Fibroblast of lung (primary cell): ENCODE measurements around the gene OR5AU1. TPM values are rescaled to one million over a fixed set of nuclear protein-coding genes. Genes with fewer than 3 reads are reported as not detected.
"Not testable (repeated sequence)": the region's sequence is repeated elsewhere in the genome, so short reads cannot be mapped to it uniquely, and the experiment has no call there.

Experiments
- DNase-seq, 2 donors: peaks; one replicate each; pipeline versions ENCODE4 v3.0.0 to v3.0.0-alpha.2; 2010; ENCODE audit warnings: low read depth in 2 of 2
- H2AFZ ChIP-seq: 2 replicates; pipeline ENCODE4 v1.5.1; 2012; ENCODE audit warnings: low read length, control low read depth, inconsistent platforms
- H3K27ac ChIP-seq: 2 replicates; pipeline ENCODE4 v1.5.1; 2011; ENCODE audit warnings: low read length, control low read depth; ENCODE audit not compliant: insufficient read depth
- H3K27me3 ChIP-seq: 2 replicates; pipeline ENCODE4 v1.5.1; 2011; ENCODE audit warnings: mild to moderate bottlenecking, low read length; ENCODE audit not compliant: control insufficient read depth, insufficient read depth
- H3K36me3 ChIP-seq: 2 replicates; pipeline ENCODE4 v1.5.1; 2011; ENCODE audit warnings: low read length; ENCODE audit not compliant: control insufficient read depth, insufficient read depth
- H3K4me1 ChIP-seq: 2 replicates; pipeline ENCODE4 v1.5.1; 2011; ENCODE audit warnings: low read length; ENCODE audit not compliant: control insufficient read depth, insufficient read depth; ENCODE audit errors: extremely low read depth
- H3K4me2 ChIP-seq: 2 replicates; pipeline ENCODE4 v1.5.1; 2011; ENCODE audit warnings: low read length, control low read depth; ENCODE audit not compliant: insufficient read depth; ENCODE audit errors: extremely low read depth
- H3K4me3 ChIP-seq, 4 experiments: fragments of 200-600 bp in 1 of 4; sonication (generic) in 1 of 4; replicated peaks in 1 of 4; 2 replicates each; pipeline ENCODE4 v1.5.1; 2011 to 2016; ENCODE audit warnings: low read length in 4 of 4, low read depth in 3 of 4, mild to moderate bottlenecking in 3 of 4, control low read depth in 2 of 4, inconsistent platforms in 1 of 4, mixed read lengths in 1 of 4; ENCODE audit not compliant: insufficient read depth in 1 of 4; ENCODE audit errors: control extremely low read depth in 1 of 4
- H3K79me2 ChIP-seq: 2 replicates; pipeline ENCODE4 v1.5.1; 2012; ENCODE audit warnings: mild to moderate bottlenecking, low read length, inconsistent platforms; ENCODE audit not compliant: control insufficient read depth, insufficient read depth
- H3K9ac ChIP-seq: 2 replicates; pipeline ENCODE4 v1.5.1; 2011; ENCODE audit warnings: mild to moderate bottlenecking, low read length, control low read depth; ENCODE audit not compliant: insufficient read depth
- H3K9me3 ChIP-seq: 2 replicates; pipeline ENCODE4 v1.5.1; 2012; ENCODE audit warnings: low read depth, low read length; ENCODE audit not compliant: control insufficient read depth, insufficient read depth
- H4K20me1 ChIP-seq: 2 replicates; pipeline ENCODE4 v1.5.1; 2011; ENCODE audit warnings: low read length; ENCODE audit not compliant: control insufficient read depth, insufficient read depth; ENCODE audit errors: extremely low read depth
- CTCF ChIP-seq, 2 donors: IDR thresholded peaks in 1 of 2; conservative IDR thresholded peaks in 1 of 2; 1 replicate in 1 of 2; 2 replicates in 1 of 2; pipeline ENCODE4 v1.5.1; 2011 to 2012; ENCODE audit warnings: low read length in 2 of 2, control low read depth in 1 of 2, inconsistent platforms in 1 of 2, low read depth in 1 of 2, mild to moderate bottlenecking in 1 of 2
- EZH2 ChIP-seq: IDR thresholded peaks from 2 replicates; pipeline ENCODE4 v1.5.1; 2012; ENCODE audit warnings: low read length, control low read depth, mild to moderate bottlenecking; ENCODE audit errors: missing control alignments
- polyA plus RNA-seq, 2 donors: library from polyadenylated mRNA; depleted of rRNA in 1 of 2; stranded (reverse) in 1 of 2; unstranded in 1 of 2; fragments of >200 nt; gene quantifications; 2 replicates each; pipeline ENCODE4 v1.2.1, GENCODE V29; 2011 to 2012; ENCODE audit warnings: missing spikeins in 1 of 2
- total RNA-seq: library from RNA; depleted of rRNA; stranded (reverse); fragments of >200 nt; gene quantifications from 2 replicates; pipeline ENCODE4 v1.2.1, GENCODE V29; 2014

OR5AU1 gene
- total and polyA plus RNA-seq, 2 donors (not counting 1 experiment from before 2014, with no cell fraction given): not detected

GRCh38 chr14:21171128-21171527 is 15.3 kb upstream of the OR5AU1 start:
- TF ChIP-seq EZH2 (no peak), CTCF (conservative IDR thresholded peaks at IDR 0.05 in 1 of 2, IDR thresholded peaks at IDR 0.05 in 1 of 2; ENCODE audit: low read depth in 1 of 2, low read length in 2 of 2) (no peak)
- Histone ChIP-seq H3K27me3 (no peaks in the 10 kb centered on the region), H3K4me2 (no peak overlapping the region), H3K36me3 (no peaks in the 10 kb centered on the region), H3K79me2 (no peaks in the 10 kb centered on the region), H2AFZ (no peak overlapping the region), H3K4me3 (no peak overlapping the region), H4K20me1 (no peaks in the 10 kb centered on the region), H3K9ac (no peak overlapping the region), H3K27ac (no peak overlapping the region), H3K9me3 (no peaks in the 10 kb centered on the region), H3K4me1 (no peaks in the 10 kb centered on the region)
- DNase-seq: no peak

- TF ChIP-seq EZH2 (no peak), CTCF (conservative IDR thresholded peaks at IDR 0.05 in 1 of 2, IDR thresholded peaks at IDR 0.05 in 1 of 2; ENCODE audit: low read depth in 1 of 2, low read length in 2 of 2) (no peak)
- H4K20me1 ChIP-seq: no peaks in the 10 kb centered on the region
- no peak for DNase-seq
- no peak overlapping the region for H3K9ac ChIP-seq
- no peaks in the 10 kb centered on the region for H3K27me3 ChIP-seq
- no peak overlapping the region for H3K4me3 ChIP-seq
- no peak overlapping the region for H3K27ac ChIP-seq
- no peaks in the 10 kb centered on the region for H3K4me1 ChIP-seq
- no peak overlapping the region for H2AFZ ChIP-seq
- no peaks in the 10 kb centered on the region for H3K9me3 ChIP-seq
- H3K4me2 ChIP-seq: no peak overlapping the region
- H3K36me3 ChIP-seq: no peaks in the 10 kb centered on the region
- no peaks in the 10 kb centered on the region for H3K79me2 ChIP-seq
Measured at GRCh38 chr14:21169573-21169972, 13.7 kb upstream of the OR5AU1 start.

GRCh38 chr14:21168055-21168454 is 12.2 kb upstream of the OR5AU1 start:
- Histone ChIP-seq H3K4me1 (no peaks in the 10 kb centered on the region), H3K79me2 (no peaks in the 10 kb centered on the region), H3K27ac (no peak overlapping the region), H3K4me2 (no peak overlapping the region), H3K27me3 (peaks cover 1% of the 10 kb centered on the region), H3K9ac (no peak overlapping the region), H3K9me3 (no peaks in the 10 kb centered on the region), H3K4me3 (no peak overlapping the region), H2AFZ (no peak overlapping the region), H4K20me1 (no peaks in the 10 kb centered on the region), H3K36me3 (no peaks in the 10 kb centered on the region)
- no peak for TF ChIP-seq EZH2
- no peak for TF ChIP-seq CTCF (conservative IDR thresholded peaks at IDR 0.05 in 1 of 2, IDR thresholded peaks at IDR 0.05 in 1 of 2; ENCODE audit: low read depth in 1 of 2, low read length in 2 of 2)
- peak in 1 of 2 donors; percentile 5 for DNase-seq

GRCh38 chr14:21165670-21166069 is 9.8 kb upstream of the OR5AU1 start:
- H3K4me2 ChIP-seq, H3K27ac ChIP-seq, H3K36me3 ChIP-seq, H2AFZ ChIP-seq, H3K79me2 ChIP-seq, DNase-seq, H3K9me3 ChIP-seq, H4K20me1 ChIP-seq, H3K4me1 ChIP-seq, H3K4me3 ChIP-seq, H3K9ac ChIP-seq: not testable (repeated sequence)
- peaks cover 13% of the 10 kb centered on the region for H3K27me3 ChIP-seq

- not testable (repeated sequence) for H3K4me3 ChIP-seq, H3K4me1 ChIP-seq
Measured at GRCh38 chr14:21165002-21165605, 9.2 kb upstream of the OR5AU1 start.

More at GRCh38 chr14:21165002-21165605, 9.2 kb upstream of the OR5AU1 start:
- H3K27ac ChIP-seq, H2AFZ ChIP-seq, DNase-seq, H3K9me3 ChIP-seq, H4K20me1 ChIP-seq, H3K36me3 ChIP-seq, H3K4me2 ChIP-seq, H3K9ac ChIP-seq, H3K79me2 ChIP-seq: not testable (repeated sequence)
- H3K27me3 ChIP-seq: peaks cover 13% of the 10 kb centered on the region
